IPS DF 19.7 (cell line): ENCODE results near the gene CXCL12.

Experiments
- DNase-seq: peaks from one replicate; pipeline ENCODE4 v3.0.0-alpha.2; 2013; ENCODE audit warnings: low read depth, low spot score

Gene CXCL12

GRCh38 chr10:44335330-44336021 is 49.4 kb downstream of the CXCL12 start:
- DNase-seq: no peak

- no peak for DNase-seq
These were observed 50.2 kb downstream of the CXCL12 start for GRCh38 chr10:44334621-44335184.

- no peak for DNase-seq
These were observed 50.8 kb downstream of the CXCL12 start for GRCh38 chr10:44334091-44334490.

GRCh38 chr10:44333511-44333910 is 51.4 kb downstream of the CXCL12 start:
- no peak for DNase-seq

- DNase-seq: no peak
These were observed 52.4 kb downstream of the CXCL12 start for GRCh38 chr10:44332465-44332864.

GRCh38 chr10:44330431-44330830 is 54.5 kb downstream of the CXCL12 start:
- no peak for DNase-seq

- DNase-seq: no peak
These were observed 57.4 kb downstream of the CXCL12 start for GRCh38 chr10:44327461-44327860.
